Large intestine (tissue), 3 donors: ENCODE measurements around the gene RAB10. TPM values are rescaled to one million over a fixed set of nuclear protein-coding genes. Genes with fewer than 3 reads are reported as not detected.
"Not testable (repeated sequence)": the region's sequence is repeated elsewhere in the genome, so short reads cannot be mapped to it uniquely, and the experiment has no call there.

Source experiments
- DNase-seq, 2 donors: peaks; one replicate each; pipeline versions ENCODE4 v3.0.0 to v3.0.0-alpha.2; 2013
- H3K27ac ChIP-seq: one replicate; pipeline ENCODE4 v1.5.1; 2013; ENCODE audit warnings: low read length
- H3K27me3 ChIP-seq: 2 replicates; pipeline ENCODE4 v1.6.1; 2013; ENCODE audit warnings: low read length; ENCODE audit not compliant: control insufficient read depth, insufficient read depth
- H3K36me3 ChIP-seq: 2 replicates; pipeline ENCODE4 v1.6.1; 2013; ENCODE audit warnings: low read length; ENCODE audit not compliant: control insufficient read depth, insufficient read depth
- H3K4me1 ChIP-seq: one replicate; pipeline ENCODE4 v1.6.1; 2013; ENCODE audit warnings: low read length; ENCODE audit not compliant: control insufficient read depth, insufficient read depth
- H3K4me3 ChIP-seq: one replicate; pipeline ENCODE4 v1.5.1; 2013; ENCODE audit warnings: low read length
- H3K9me3 ChIP-seq: one replicate; pipeline ENCODE4 v1.6.1; 2013; ENCODE audit warnings: mild to moderate bottlenecking, low read depth, low read length, moderate library complexity; ENCODE audit not compliant: control insufficient read depth
- WGBS: methylation state at CpG from one replicate; pipeline ENCODE4 v1.1.5; 2013; ENCODE audit warnings: low lambda C conversion rate; ENCODE audit not compliant: insufficient coverage; 5-methylcytosine and 5-hydroxymethylcytosine counted together
- polyA plus RNA-seq: library from polyadenylated mRNA; unstranded; fragments of 120-200 nt; gene quantifications from one replicate; pipeline ENCODE4 v1.2.1, GENCODE V29; 2013

RAB10 gene
- polyA plus RNA-seq, 1 donor = 79.7 TPM

- peaks cover 42% of the 10 kb centered on the region for H3K4me1 ChIP-seq
- 88% methylated on average over 1 of the region's 1 CpG for WGBS
These were observed 20.2 kb upstream of the RAB10 start for GRCh38 chr2:26013668-26014067.

GRCh38 chr2:26016012-26016705 is 17.7 kb upstream of the RAB10 start:
- DNase-seq = no peak
- H3K27ac ChIP-seq = no peak overlapping the region
- H3K4me3 ChIP-seq = no peak overlapping the region
- H3K4me1 ChIP-seq = peaks cover 48% of the 10 kb centered on the region
- 80% methylated on average over 4 of the region's 13 CpGs for WGBS
- H3K27me3 ChIP-seq = no peaks in the 10 kb centered on the region
- no peaks in the 10 kb centered on the region for H3K36me3 ChIP-seq
- no peaks in the 10 kb centered on the region for H3K9me3 ChIP-seq

More at GRCh38 chr2:26013668-26014067, 20.2 kb upstream of the RAB10 start:
- Histone ChIP-seq H3K9me3 (no peaks in the 10 kb centered on the region), H3K36me3 (no peaks in the 10 kb centered on the region), H3K27me3 (no peaks in the 10 kb centered on the region), H3K27ac (no peak overlapping the region), H3K4me3 (no peak overlapping the region)
- no peak for DNase-seq

- H3K4me1 ChIP-seq = peaks cover 43% of the 10 kb centered on the region
- not testable (repeated sequence) for H3K27me3 ChIP-seq, H3K4me3 ChIP-seq, H3K27ac ChIP-seq, DNase-seq, H3K9me3 ChIP-seq, H3K36me3 ChIP-seq
- WGBS = no CpG with 5 or more reads among the region's 4 CpGs
These were observed 17.2 kb upstream of the RAB10 start for GRCh38 chr2:26016706-26017045.

- Histone ChIP-seq H3K4me1 (peaks cover 35% of the 10 kb centered on the region), H3K36me3 (no peaks in the 10 kb centered on the region), H3K9me3 (no peaks in the 10 kb centered on the region), H3K27me3 (no peaks in the 10 kb centered on the region), H3K27ac (peak overlapping the region; percentile 96), H3K4me3 (no peak overlapping the region)
- no peak for DNase-seq
- 100% methylated on average over 2 of the region's 5 CpGs for WGBS
These were observed 16.3 kb upstream of the RAB10 start for GRCh38 chr2:26017464-26018183.

- Histone ChIP-seq H3K27me3 (no peaks in the 10 kb centered on the region), H3K4me3 (no peak overlapping the region), H3K36me3 (no peaks in the 10 kb centered on the region), H3K27ac (peak overlapping the region; percentile 96), H3K9me3 (no peaks in the 10 kb centered on the region), H3K4me1 (peaks cover 30% of the 10 kb centered on the region)
- no CpG with 5 or more reads among the region's 3 CpGs for WGBS
- DNase-seq = peak; percentile 82 to 89
These were observed 15.5 kb upstream of the RAB10 start for GRCh38 chr2:26018184-26019055.

- H3K36me3 ChIP-seq = no peaks in the 10 kb centered on the region
- no peak overlapping the region for H3K4me3 ChIP-seq
- DNase-seq = peak; percentile 71 to 85
- no peaks in the 10 kb centered on the region for H3K9me3 ChIP-seq
- H3K27me3 ChIP-seq = no peaks in the 10 kb centered on the region
- 83% methylated on average over 1 of the region's 4 CpGs for WGBS
- H3K4me1 ChIP-seq = peaks cover 30% of the 10 kb centered on the region
- H3K27ac ChIP-seq = peak overlapping the region; percentile 69
These were observed 13.6 kb upstream of the RAB10 start for GRCh38 chr2:26020231-26020640.

- peaks cover 17% of the 10 kb centered on the region for H3K4me1 ChIP-seq
- no peaks in the 10 kb centered on the region for H3K27me3 ChIP-seq
- WGBS = no CpG with 5 or more reads among the region's 2 CpGs
- no peak for DNase-seq
- no peak overlapping the region for H3K27ac ChIP-seq
- no peaks in the 10 kb centered on the region for H3K9me3 ChIP-seq
- no peaks in the 10 kb centered on the region for H3K36me3 ChIP-seq
- H3K4me3 ChIP-seq = no peak overlapping the region
These were observed 9.6 kb upstream of the RAB10 start for GRCh38 chr2:26024260-26024659.

GRCh38 chr2:26025509-26025908 is 8.4 kb upstream of the RAB10 start:
- no peak overlapping the region for H3K4me3 ChIP-seq
- DNase-seq = no peak
- no peak overlapping the region for H3K27ac ChIP-seq
- no peaks in the 10 kb centered on the region for H3K27me3 ChIP-seq
- H3K4me1 ChIP-seq = peaks cover 7% of the 10 kb centered on the region
- no peaks in the 10 kb centered on the region for H3K36me3 ChIP-seq
- no peaks in the 10 kb centered on the region for H3K9me3 ChIP-seq

- not testable (repeated sequence) for H3K4me1 ChIP-seq, H3K36me3 ChIP-seq, H3K27ac ChIP-seq, H3K27me3 ChIP-seq, H3K9me3 ChIP-seq, H3K4me3 ChIP-seq, DNase-seq
- WGBS = 100% methylated on average over 2 of the region's 16 CpGs
These were observed 5.8 kb upstream of the RAB10 start for GRCh38 chr2:26028083-26028482.

GRCh38 chr2:26032586-26033269 is 1.2 kb upstream of the RAB10 start:
- H3K4me1 ChIP-seq, H3K9me3 ChIP-seq, H3K27me3 ChIP-seq, H3K36me3 ChIP-seq: not testable (repeated sequence)
- peak in 1 of 2 donors; percentile 23 for DNase-seq
- WGBS = 28% methylated on average over 6 of the region's 24 CpGs
- Histone ChIP-seq H3K27ac (peak overlapping the region; percentile 96), H3K4me3 (peak overlapping the region; percentile 92)
